HepG2 (cell line): ENCODE measurements around the gene GRAP. TPM values are rescaled to one million over a fixed set of nuclear protein-coding genes. Genes with fewer than 3 reads are reported as not detected.

Experiments
- AKNA ChIP-seq: sonication (generic); formaldehyde crosslinking; IDR thresholded peaks from 2 replicates; pipeline ENCODE4 v1.4.0; 2020; ENCODE audit warnings: missing genetic modification reagents, borderline replicate concordance
- CCAR2 ChIP-seq: fragments of 200-400 bp; formaldehyde crosslinking; optimal IDR thresholded peaks from 2 replicates; pipeline ENCODE3; 2018; ENCODE audit warnings: low read depth, mild to moderate bottlenecking, low read length, moderate library complexity
- CSRNP2 ChIP-seq: sonication (generic); formaldehyde crosslinking; conservative IDR thresholded peaks from 2 replicates; pipeline ENCODE4 v1.8.0; 2022; ENCODE audit warnings: low read depth, missing genetic modification reagents
- EP300 ChIP-seq, 3 experiments: sonication (generic) in 1 of 3; formaldehyde crosslinking in 1 of 3; IDR thresholded peaks; 2 replicates each; pipeline versions ENCODE4 v1.5.1 to v1.6.1; 2011 to 2020; ENCODE audit warnings: low read depth in 2 of 3, low read length in 2 of 3, borderline replicate concordance in 1 of 3, improper control_type of control experiment in 1 of 3, mild to moderate bottlenecking in 1 of 3, missing genetic modification reagents in 1 of 3, moderate library complexity in 1 of 3
- GMEB2 ChIP-seq: IDR thresholded peaks from 2 replicates; pipeline ENCODE4 v1.6.1; 2016; ENCODE audit warnings: missing biosample characterization, missing genetic modification reagents, low read depth
- GZF1 ChIP-seq: sonication (generic); formaldehyde crosslinking; IDR thresholded peaks from 2 replicates; pipeline ENCODE4 v1.5.1; 2020; ENCODE audit warnings: mild to moderate bottlenecking, missing genetic modification reagents
- HNF1B ChIP-seq: sonication (generic); formaldehyde crosslinking; IDR thresholded peaks from 2 replicates; pipeline ENCODE4 v1.5.1; 2020; ENCODE audit warnings: mild to moderate bottlenecking, moderate library complexity, missing genetic modification reagents
- HNRNPUL1 ChIP-seq: fragments of 200-400 bp; formaldehyde crosslinking; IDR thresholded peaks from 2 replicates; pipeline ENCODE4 v1.6.1; 2017; ENCODE audit warnings: low read depth, mild to moderate bottlenecking, low read length, moderate library complexity
- KMT2B ChIP-seq: IDR thresholded peaks from 2 replicates; pipeline ENCODE4 v1.6.1; 2016; ENCODE audit warnings: missing genetic modification reagents, missing compliant biosample characterization
- MAFG ChIP-seq: sonication (generic); formaldehyde crosslinking; IDR thresholded peaks from 2 replicates; pipeline ENCODE4 v1.5.1; 2020; ENCODE audit warnings: mild to moderate bottlenecking, missing genetic modification reagents
- MED1 ChIP-seq: sonication (generic); formaldehyde crosslinking; IDR thresholded peaks from 2 replicates; pipeline ENCODE4 v1.4.0; 2020; ENCODE audit warnings: missing genetic modification reagents
- POLR2AphosphoS5 ChIP-seq: IDR thresholded peaks from 2 replicates; pipeline ENCODE4 v1.6.1; 2012; ENCODE audit warnings: low read depth, low read length
- TGIF2 ChIP-seq: IDR thresholded peaks from 2 replicates; pipeline ENCODE4 v1.6.1; 2016; ENCODE audit warnings: control low read depth, missing compliant biosample characterization
- XRCC5 ChIP-seq: fragments of 200-400 bp; formaldehyde crosslinking; optimal IDR thresholded peaks from 2 replicates; pipeline ENCODE3; 2017; ENCODE audit warnings: mild to moderate bottlenecking, low read length
- ZC3H13 ChIP-seq: sonication (generic); formaldehyde crosslinking; IDR thresholded peaks from 2 replicates; pipeline ENCODE4 v1.8.1; 2023; ENCODE audit warnings: mild to moderate bottlenecking, missing genetic modification reagents, moderate library complexity
- ZNF34 ChIP-seq: sonication (generic); formaldehyde crosslinking; IDR thresholded peaks from 2 replicates; pipeline ENCODE4 v1.4.0; 2020; ENCODE audit warnings: mild to moderate bottlenecking, missing genetic modification reagents, borderline replicate concordance
- ZNF44 ChIP-seq: sonication (generic); formaldehyde crosslinking; IDR thresholded peaks from 2 replicates; pipeline ENCODE4 v1.5.1; 2020; ENCODE audit warnings: mild to moderate bottlenecking, missing genetic modification reagents
- ZNF577 ChIP-seq: sonication (generic); formaldehyde crosslinking; IDR thresholded peaks from 2 replicates; pipeline ENCODE4 v1.4.0; 2020; ENCODE audit warnings: mild to moderate bottlenecking, low read depth, missing genetic modification reagents, borderline replicate concordance
- ZNF891 ChIP-seq: sonication (generic); formaldehyde crosslinking; IDR thresholded peaks from 2 replicates; pipeline ENCODE4 v1.5.0; 2020; ENCODE audit warnings: mild to moderate bottlenecking, missing genetic modification reagents
- polyA plus RNA-seq, 8 experiments: library from polyadenylated mRNA; depleted of rRNA in 3 of 8; stranded (reverse) in 7 of 8; unstranded in 1 of 8; fragments of >200 nt; fragmentation: Illumina TruSeq in 4 of 8; extraction: Trizol in 4 of 8; gene quantifications; 2 replicates each; pipeline versions ENCODE4 v1.2.1 to v1.2.3, GENCODE V29; 2011 to 2016; ENCODE audit warnings: low read depth in 4 of 8, missing spikeins in 1 of 8, mixed read lengths in 1 of 8; ENCODE audit not compliant: insufficient read depth in 1 of 8
- total RNA-seq, 5 experiments: library from RNA; depleted of rRNA; stranded (reverse); fragments of >200 nt; fragmentation: Illumina TruSeq; extraction: Trizol; gene quantifications; 2 replicates each; pipeline ENCODE4 v1.2.3, GENCODE V29; 2016; ENCODE audit warnings: low read depth in 1 of 5

Gene GRAP
- total and polyA plus RNA-seq, 2 of the 13 experiments (the other 11 are each of a cell fraction or from before 2014, with no cell fraction given): 0.77 to 1.7 TPM

GRCh38 chr17:18981642-18982424 lies 64.9 kb downstream of the GRAP start (continued):
- TF ChIP-seq CCAR2: no peak
- TF ChIP-seq ZNF891 (CRISPR knock-in tag): peak; percentile 69; the same call in 1 of the 2 replicates
- peak in 1 of 2 experiments; percentile 51; a peak in 2 of 4 replicates for TF ChIP-seq EP300 (IDR thresholded peaks at IDR 0.05; ENCODE audit: low read depth in 2 of 2, low read length in 2 of 2)
- peak; percentile 27; the same call in 1 of the 2 replicates for TF ChIP-seq EP300 (CRISPR knock-in tag; IDR thresholded peaks at IDR 0.05; ENCODE audit: borderline replicate concordance)
- TF ChIP-seq AKNA (CRISPR knock-in tag): no peak
- no peak for TF ChIP-seq HNF1B
- no peak for TF ChIP-seq ZC3H13 (CRISPR knock-in tag)
- peak; percentile 50; the same call in 1 of the 2 replicates for TF ChIP-seq ZNF577 (CRISPR knock-in tag)
- no peak for TF ChIP-seq KMT2B (CRISPR knock-in tag)
- peak; percentile 62 for TF ChIP-seq XRCC5
- no peak for TF ChIP-seq CSRNP2 (CRISPR knock-in tag)
- no peak for TF ChIP-seq GMEB2 (CRISPR knock-in tag)
- no peak for TF ChIP-seq GZF1 (CRISPR knock-in tag)
- 0 out of 2 replicates have a peak, but pooled peaks have one; percentile 40 for TF ChIP-seq ZNF34 (CRISPR knock-in tag)
- no peak for TF ChIP-seq TGIF2
- peak; percentile 56; the same call in 1 of the 2 replicates for TF ChIP-seq ZNF44 (CRISPR knock-in tag)
- TF ChIP-seq POLR2AphosphoS5: no peak
- no peak for TF ChIP-seq MAFG (CRISPR knock-in tag)
- TF ChIP-seq MED1 (CRISPR knock-in tag): peak; percentile 88
- TF ChIP-seq HNRNPUL1: no peak
